ENCODE measurements around the gene HMGCS1. TPM values are rescaled to one million over a fixed set of nuclear protein-coding genes. Genes with fewer than 3 reads are reported as not detected.

The HMGCS1 gene
- total RNA-seq, 1 experiment from 2014 or later, result 211 TPM

- Histone ChIP-seq H3K4me3 (ENCODE audit: low read depth, low read length) (no peak overlapping the region), H3K36me3 (ENCODE audit: control insufficient read depth, insufficient read depth, low read length) (no peaks in the 10 kb centered on the region), H3K9me3 (no peaks in the 10 kb centered on the region), H3K4me1 (no peaks in the 10 kb centered on the region), H3K27me3 (replicated peaks; ENCODE audit: control insufficient read depth, insufficient read depth, low read length) (no peaks in the 10 kb centered on the region)
- Mint-ChIP-seq H3K4me3 (ENCODE audit: unreplicated experiment) (no peak overlapping the region), H3K27me3 (ENCODE audit: insufficient read depth, unreplicated experiment) (no peaks in the 10 kb centered on the region), H3K9me3 (ENCODE audit: unreplicated experiment) (no peaks in the 10 kb centered on the region), H3K4me1 (ENCODE audit: low read depth, unreplicated experiment) (no peaks in the 10 kb centered on the region), H3K36me3 (ENCODE audit: insufficient read depth, unreplicated experiment) (peaks cover 4% of the 10 kb centered on the region), H3K27ac (ENCODE audit: unreplicated experiment) (no peak overlapping the region)
- TF ChIP-seq, protein P1, sequence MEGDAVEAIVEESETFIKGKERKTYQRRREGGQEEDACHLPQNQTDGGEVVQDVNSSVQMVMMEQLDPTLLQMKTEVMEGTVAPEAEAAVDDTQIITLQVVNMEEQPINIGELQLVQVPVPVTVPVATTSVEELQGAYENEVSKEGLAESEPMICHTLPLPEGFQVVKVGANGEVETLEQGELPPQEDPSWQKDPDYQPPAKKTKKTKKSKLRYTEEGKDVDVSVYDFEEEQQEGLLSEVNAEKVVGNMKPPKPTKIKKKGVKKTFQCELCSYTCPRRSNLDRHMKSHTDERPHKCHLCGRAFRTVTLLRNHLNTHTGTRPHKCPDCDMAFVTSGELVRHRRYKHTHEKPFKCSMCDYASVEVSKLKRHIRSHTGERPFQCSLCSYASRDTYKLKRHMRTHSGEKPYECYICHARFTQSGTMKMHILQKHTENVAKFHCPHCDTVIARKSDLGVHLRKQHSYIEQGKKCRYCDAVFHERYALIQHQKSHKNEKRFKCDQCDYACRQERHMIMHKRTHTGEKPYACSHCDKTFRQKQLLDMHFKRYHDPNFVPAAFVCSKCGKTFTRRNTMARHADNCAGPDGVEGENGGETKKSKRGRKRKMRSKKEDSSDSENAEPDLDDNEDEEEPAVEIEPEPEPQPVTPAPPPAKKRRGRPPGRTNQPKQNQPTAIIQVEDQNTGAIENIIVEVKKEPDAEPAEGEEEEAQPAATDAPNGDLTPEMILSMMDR (IDR thresholded peaks at IDR 0.05; ENCODE audit: insufficient read depth in 1 of 2, low read depth in 1 of 2, low read length in 1 of 2, severe bottlenecking in 1 of 2, unreplicated experiment in 1 of 2), result no peak
- ChIA-PET CTCF (interaction anchor here (0.6 kb wide), 1 partner anchor 183 kb away, joined by 3 read pairs; no protein-coding TSS in a partner anchor), POLR2A (no interaction called here)
- no peak for DNase-seq
- no TSS peak for BruUV-seq (replicated peaks)
- intact Hi-C loops (cut with micrococcal nuclease; ENCODE audit: unreplicated experiment), result no loop called here
These were observed 37.8 kb downstream of the HMGCS1 start for GRCh38 chr5:43275391-43275790.

GRCh38 chr5:43274435-43275114 is 38.6 kb downstream of the HMGCS1 start:
- Histone ChIP-seq H3K4me3 (ENCODE audit: low read depth, low read length) (no peak overlapping the region), H3K36me3 (ENCODE audit: control insufficient read depth, insufficient read depth, low read length) (no peaks in the 10 kb centered on the region), H3K27me3 (replicated peaks; ENCODE audit: control insufficient read depth, insufficient read depth, low read length) (no peaks in the 10 kb centered on the region), H3K4me1 (no peaks in the 10 kb centered on the region), H3K9me3 (no peaks in the 10 kb centered on the region; the same call in 1 of the 2 replicates)
- H3K27ac Mint-ChIP-seq (ENCODE audit: unreplicated experiment), result no peak overlapping the region
- no peaks in the 10 kb centered on the region for H3K27me3 Mint-ChIP-seq (ENCODE audit: insufficient read depth, unreplicated experiment)
- intact Hi-C loops (cut with micrococcal nuclease; ENCODE audit: unreplicated experiment), result no loop called here
- DNase-seq, result no peak
- BruUV-seq (replicated peaks), result no TSS peak
- no peaks in the 10 kb centered on the region for H3K9me3 Mint-ChIP-seq (ENCODE audit: unreplicated experiment)
- TF ChIP-seq, protein P1 (IDR thresholded peaks at IDR 0.05; ENCODE audit: insufficient read depth in 1 of 2, low read depth in 1 of 2, low read length in 1 of 2, severe bottlenecking in 1 of 2, unreplicated experiment in 1 of 2), result no peak
- H3K36me3 Mint-ChIP-seq (ENCODE audit: insufficient read depth, unreplicated experiment), result no peaks in the 10 kb centered on the region
- H3K4me1 Mint-ChIP-seq (ENCODE audit: low read depth, unreplicated experiment), result no peaks in the 10 kb centered on the region
- ChIA-PET CTCF (interaction anchor here (0.6 kb wide), 1 partner anchor 38 kb away, joined by 5 read pairs; the partner anchor contains the start of gene HMGCS1), POLR2A (no interaction called here)
- H3K4me3 Mint-ChIP-seq (ENCODE audit: unreplicated experiment), result no peak overlapping the region

- H3K9me3 Mint-ChIP-seq (ENCODE audit: unreplicated experiment), result no peaks in the 10 kb centered on the region
- CTCF ChIA-PET, result interaction anchor here (0.5 kb wide), 1 partner anchor 123 kb away, joined by 4 read pairs; no protein-coding TSS in a partner anchor
- H3K27ac Mint-ChIP-seq (ENCODE audit: unreplicated experiment), result no peak overlapping the region
- H3K4me1 ChIP-seq, result no peaks in the 10 kb centered on the region
- DNase-seq, result no peak
- no peaks in the 10 kb centered on the region for H3K36me3 ChIP-seq (ENCODE audit: control insufficient read depth, insufficient read depth, low read length)
- POLR2A ChIA-PET, result no interaction called here
- BruUV-seq (replicated peaks), result no TSS peak
- TF ChIP-seq, protein P1 (IDR thresholded peaks at IDR 0.05; ENCODE audit: insufficient read depth in 1 of 2, low read depth in 1 of 2, low read length in 1 of 2, severe bottlenecking in 1 of 2, unreplicated experiment in 1 of 2), result no peak
- no peaks in the 10 kb centered on the region for H3K4me1 Mint-ChIP-seq (ENCODE audit: low read depth, unreplicated experiment)
- H3K27me3 ChIP-seq (replicated peaks; ENCODE audit: control insufficient read depth, insufficient read depth, low read length), result no peaks in the 10 kb centered on the region
- no peaks in the 10 kb centered on the region; the same call in 1 of the 2 replicates for H3K9me3 ChIP-seq
- H3K4me3 Mint-ChIP-seq (ENCODE audit: unreplicated experiment), result no peak overlapping the region
- H3K36me3 Mint-ChIP-seq (ENCODE audit: insufficient read depth, unreplicated experiment), result no peaks in the 10 kb centered on the region
- intact Hi-C loops (cut with micrococcal nuclease; ENCODE audit: unreplicated experiment), result no loop called here
- H3K4me3 ChIP-seq (ENCODE audit: low read depth, low read length), result no peak overlapping the region
- no peaks in the 10 kb centered on the region for H3K27me3 Mint-ChIP-seq (ENCODE audit: insufficient read depth, unreplicated experiment)
These were observed 39.7 kb downstream of the HMGCS1 start for GRCh38 chr5:43273552-43273951.
